Left ventricle myocardium inferior (tissue), 1 donor: ENCODE measurements around the gene ZNF423. TPM values are rescaled to one million over a fixed set of nuclear protein-coding genes. Genes with fewer than 3 reads are reported as not detected.
"Not testable (repeated sequence)": the region's sequence is repeated elsewhere in the genome, so short reads cannot be mapped to it uniquely, and the experiment has no call there.

Experiments
- DNase-seq: peaks from one replicate; pipeline ENCODE4 v3.0.0-alpha.2; 2020
- H3K27ac ChIP-seq: fragments of 200-600 bp; replicated peaks from 2 replicates; pipeline ENCODE4 v1.8.0; 2021
- H3K27me3 ChIP-seq: fragments of 200-600 bp; 2 replicates; pipeline ENCODE4 v1.8.0; 2021; ENCODE audit warnings: low read depth
- H3K36me3 ChIP-seq: fragments of 200-600 bp; 2 replicates; pipeline ENCODE4 v1.8.0; 2021
- H3K4me1 ChIP-seq: fragments of 200-600 bp; 2 replicates; pipeline ENCODE4 v1.8.0; 2021
- H3K4me3 ChIP-seq: fragments of 200-600 bp; 2 replicates; pipeline ENCODE4 v1.8.0; 2021; ENCODE audit warnings: mild to moderate bottlenecking, moderate library complexity
- H3K9me3 ChIP-seq: fragments of 200-600 bp; replicated peaks from 2 replicates; pipeline ENCODE4 v1.8.0; 2021
- intact Hi-C: fragments of 100-400 bp; cut with micrococcal nuclease; formaldehyde crosslinking; loops from one replicate; pipeline ENCODE4 v1.11.0; 2022
- total RNA-seq: library from RNA; stranded (reverse); fragmentation: NEBNext Ultra II Directional; extraction: Animal tissue kit (Norgen Biotek cat#: 25700); gene quantifications from one replicate; pipeline ENCODE4 v1.2.1, GENCODE V29; 2021
- TF ChIP-seq, protein P1 (sequence below): fragments of 200-600 bp; IDR thresholded peaks from 2 replicates; pipeline ENCODE4 v1.8.0; 2021; ENCODE audit warnings: antibody characterized with exemption, mild to moderate bottlenecking, borderline replicate concordance
- donor health status: DM: no; HTN: yes; CAD: no; lungs with severe emphysema.

The ZNF423 gene
- total RNA-seq, 1 donor from 2014 or later, result 8.6 TPM

DNA sequence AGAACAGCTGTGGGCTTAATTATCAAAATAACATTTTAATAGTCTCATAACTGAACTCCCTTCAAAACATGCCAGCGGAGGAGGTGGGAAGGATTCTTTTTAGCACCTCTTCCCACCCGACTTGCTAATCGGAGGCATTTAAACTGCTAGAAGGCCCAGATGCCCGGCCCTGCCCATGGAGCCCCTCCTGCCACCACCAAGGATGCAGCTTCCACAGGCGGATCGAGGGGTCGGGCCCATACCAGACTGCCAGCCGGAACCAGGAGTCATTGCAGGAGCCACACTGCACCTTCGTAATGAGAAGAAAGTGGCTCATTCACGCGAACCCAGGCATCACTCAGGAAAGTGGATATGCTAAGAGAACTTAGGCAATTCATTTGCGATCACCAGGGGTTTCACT, 281.1 kb downstream of the ZNF423 start:
- H3K36me3 ChIP-seq, result no peaks in the 10 kb centered on the region
- H3K4me1 ChIP-seq, result peaks cover 17% of the 10 kb centered on the region
- peak overlapping the region; percentile 19 for H3K27ac ChIP-seq
- H3K27me3 ChIP-seq, result no peaks in the 10 kb centered on the region
- no peak for DNase-seq
- H3K9me3 ChIP-seq, result no peaks in the 10 kb centered on the region
- H3K4me3 ChIP-seq, result no peak overlapping the region
- TF ChIP-seq, protein P1, sequence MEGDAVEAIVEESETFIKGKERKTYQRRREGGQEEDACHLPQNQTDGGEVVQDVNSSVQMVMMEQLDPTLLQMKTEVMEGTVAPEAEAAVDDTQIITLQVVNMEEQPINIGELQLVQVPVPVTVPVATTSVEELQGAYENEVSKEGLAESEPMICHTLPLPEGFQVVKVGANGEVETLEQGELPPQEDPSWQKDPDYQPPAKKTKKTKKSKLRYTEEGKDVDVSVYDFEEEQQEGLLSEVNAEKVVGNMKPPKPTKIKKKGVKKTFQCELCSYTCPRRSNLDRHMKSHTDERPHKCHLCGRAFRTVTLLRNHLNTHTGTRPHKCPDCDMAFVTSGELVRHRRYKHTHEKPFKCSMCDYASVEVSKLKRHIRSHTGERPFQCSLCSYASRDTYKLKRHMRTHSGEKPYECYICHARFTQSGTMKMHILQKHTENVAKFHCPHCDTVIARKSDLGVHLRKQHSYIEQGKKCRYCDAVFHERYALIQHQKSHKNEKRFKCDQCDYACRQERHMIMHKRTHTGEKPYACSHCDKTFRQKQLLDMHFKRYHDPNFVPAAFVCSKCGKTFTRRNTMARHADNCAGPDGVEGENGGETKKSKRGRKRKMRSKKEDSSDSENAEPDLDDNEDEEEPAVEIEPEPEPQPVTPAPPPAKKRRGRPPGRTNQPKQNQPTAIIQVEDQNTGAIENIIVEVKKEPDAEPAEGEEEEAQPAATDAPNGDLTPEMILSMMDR, result no peak
- intact Hi-C loops, result no loop called here

DNA sequence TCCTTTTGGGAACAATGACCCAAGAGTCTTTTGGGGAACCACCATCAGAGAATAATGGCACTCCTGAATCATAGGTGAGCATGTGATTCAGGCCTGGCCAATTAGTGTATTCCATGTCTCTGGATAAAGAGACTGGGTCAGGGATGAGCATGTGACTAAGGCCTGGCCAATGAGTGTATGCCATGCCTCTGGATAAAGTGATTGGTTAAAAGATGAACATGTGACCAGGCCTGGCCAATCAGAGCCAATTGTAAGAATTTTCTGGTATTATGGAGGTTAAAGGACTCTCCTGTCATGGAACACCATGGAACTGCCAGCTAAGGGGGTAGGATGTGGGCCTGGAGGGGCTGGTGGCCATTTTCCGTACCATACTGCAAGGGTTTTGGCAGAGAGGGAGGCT, 288.0 kb downstream of the ZNF423 start:
- no peak for DNase-seq
- no peaks in the 10 kb centered on the region for H3K36me3 ChIP-seq
- H3K4me3 ChIP-seq, result no peak overlapping the region
- no peaks in the 10 kb centered on the region for H3K27me3 ChIP-seq
- H3K4me1 ChIP-seq, result no peaks in the 10 kb centered on the region
- no peak overlapping the region for H3K27ac ChIP-seq
- intact Hi-C loops, result no loop called here
- no peaks in the 10 kb centered on the region for H3K9me3 ChIP-seq
- TF ChIP-seq, protein P1, result no peak

DNA sequence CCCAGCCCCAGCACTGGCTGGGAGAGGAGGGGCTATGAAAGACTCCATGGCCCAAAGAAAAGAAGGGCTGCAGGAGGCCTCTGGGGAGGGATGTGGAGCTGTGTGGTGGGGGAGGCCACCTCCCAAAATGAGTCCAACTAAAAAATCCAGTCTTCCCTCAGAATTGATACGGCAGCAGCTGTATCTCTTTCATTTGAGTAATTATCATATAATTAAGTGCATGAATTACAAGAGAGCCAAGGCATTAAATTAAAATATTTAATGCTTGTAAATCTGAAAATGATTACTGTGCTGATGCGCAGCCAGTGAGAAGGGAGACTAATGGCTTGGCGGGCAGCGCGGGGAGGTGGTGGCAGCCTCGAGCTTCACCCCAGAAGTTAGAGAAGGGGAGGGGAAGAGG, 289.5 kb downstream of the ZNF423 start:
- Histone ChIP-seq H3K4me3 (no peak overlapping the region), H3K27ac (no peak overlapping the region), H3K9me3 (no peaks in the 10 kb centered on the region), H3K27me3 (no peaks in the 10 kb centered on the region), H3K36me3 (no peaks in the 10 kb centered on the region), H3K4me1 (no peaks in the 10 kb centered on the region)
- TF ChIP-seq, protein P1, result no peak
- no peak for DNase-seq
- intact Hi-C loops, result no loop called here

DNA sequence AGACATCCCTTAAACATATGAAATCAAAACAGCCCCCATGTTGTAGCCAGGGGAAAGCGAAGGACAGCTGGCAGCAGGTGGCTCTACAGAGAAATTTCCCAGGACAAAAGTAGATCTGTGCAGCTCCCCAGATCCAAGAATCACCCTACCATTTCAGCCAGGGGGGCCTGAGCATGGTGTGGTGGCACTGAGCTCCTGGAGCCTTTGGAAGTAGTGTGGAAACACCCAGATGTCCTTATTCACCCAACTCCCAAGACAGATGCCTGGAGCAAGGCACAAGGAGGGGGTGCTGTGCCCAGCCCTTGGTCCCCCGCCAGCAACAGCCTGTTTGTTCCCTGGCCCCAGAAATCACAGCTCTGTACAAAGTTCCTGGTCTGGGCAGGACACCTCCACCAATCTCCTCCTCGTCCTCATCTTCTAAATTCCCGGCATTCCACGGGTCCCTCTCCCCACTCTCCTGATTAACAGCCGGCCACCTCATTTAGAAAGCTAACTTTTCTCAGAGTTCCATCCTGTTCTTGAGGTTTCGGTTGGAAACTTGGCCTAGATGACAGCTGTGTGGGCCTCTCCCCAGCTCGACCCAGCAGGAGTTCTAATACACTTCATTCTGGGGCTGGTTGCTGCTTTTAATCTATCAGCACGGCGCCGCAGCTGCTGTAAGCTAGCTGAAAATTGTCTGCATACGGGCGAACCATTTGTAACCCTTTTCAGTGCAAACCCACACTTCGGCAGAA, 291.2 kb downstream of the ZNF423 start:
- Histone ChIP-seq H3K4me3 (no peak overlapping the region), H3K4me1 (peaks cover 9% of the 10 kb centered on the region), H3K36me3 (no peaks in the 10 kb centered on the region), H3K27me3 (no peaks in the 10 kb centered on the region), H3K9me3 (no peaks in the 10 kb centered on the region), H3K27ac (no peak overlapping the region)
- intact Hi-C loops, result no loop called here
- TF ChIP-seq, protein P1, result no peak
- DNase-seq, result no peak

DNA sequence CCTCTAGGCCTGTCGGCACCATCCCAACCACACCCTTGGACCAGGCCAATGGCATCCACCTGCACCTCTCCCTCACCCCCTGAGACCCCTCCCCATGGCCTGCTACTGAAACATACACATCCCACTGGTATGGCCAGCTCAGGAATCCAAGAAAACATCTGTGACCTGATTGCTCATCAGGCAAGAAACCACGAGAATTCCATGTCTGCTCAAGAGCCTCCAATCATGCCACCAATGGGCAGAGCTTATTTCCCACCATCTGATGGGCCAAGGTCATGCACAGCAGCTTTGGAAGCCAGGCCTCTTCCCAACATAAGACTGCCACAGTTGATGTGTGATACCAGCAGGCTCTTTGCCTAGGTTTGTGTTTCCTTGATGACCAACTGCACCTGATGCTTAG, 292.2 kb downstream of the ZNF423 start:
- DNase-seq, result no peak
- Histone ChIP-seq H3K4me3 (no peak overlapping the region), H3K27ac (no peak overlapping the region), H3K27me3 (no peaks in the 10 kb centered on the region), H3K4me1 (peaks cover 13% of the 10 kb centered on the region), H3K9me3 (no peaks in the 10 kb centered on the region), H3K36me3 (no peaks in the 10 kb centered on the region)
- intact Hi-C loops, result no loop called here
- TF ChIP-seq, protein P1, result no peak

DNA sequence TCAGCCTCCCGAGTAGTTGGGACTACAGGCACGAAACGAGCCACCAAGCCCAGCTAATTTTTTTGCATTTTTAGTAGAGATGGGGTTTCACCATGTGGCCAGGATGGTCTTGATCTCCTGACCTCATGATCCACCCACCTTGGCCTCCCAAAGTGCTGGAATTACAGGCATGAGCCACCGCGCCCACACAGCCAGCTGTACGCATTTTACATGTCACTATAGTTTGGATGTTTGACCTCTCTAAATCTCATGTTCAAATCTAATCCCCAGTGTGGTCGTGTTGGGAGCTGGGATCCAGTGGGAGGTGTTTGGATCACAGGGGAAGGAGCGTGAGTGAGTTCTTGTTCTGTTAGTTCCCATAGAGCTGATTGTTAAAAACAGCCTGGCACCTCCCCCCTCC, 293.0 kb downstream of the ZNF423 start:
- H3K36me3 ChIP-seq, H3K27ac ChIP-seq, intact Hi-C loops, DNase-seq, H3K4me3 ChIP-seq, H3K9me3 ChIP-seq, H3K27me3 ChIP-seq: not testable (repeated sequence)
- H3K4me1 ChIP-seq, result peaks cover 13% of the 10 kb centered on the region
